ENCODE data around the gene ONECUT1. TPM values are rescaled to one million over a fixed set of nuclear protein-coding genes. Genes with fewer than 3 reads are reported as not detected.

The ONECUT1 gene
- total and polyA plus RNA-seq, 2 of the 8 experiments (the other 6 are each of a cell fraction or from before 2014, with no cell fraction given), result 0.65 to 6.4 TPM

DNA sequence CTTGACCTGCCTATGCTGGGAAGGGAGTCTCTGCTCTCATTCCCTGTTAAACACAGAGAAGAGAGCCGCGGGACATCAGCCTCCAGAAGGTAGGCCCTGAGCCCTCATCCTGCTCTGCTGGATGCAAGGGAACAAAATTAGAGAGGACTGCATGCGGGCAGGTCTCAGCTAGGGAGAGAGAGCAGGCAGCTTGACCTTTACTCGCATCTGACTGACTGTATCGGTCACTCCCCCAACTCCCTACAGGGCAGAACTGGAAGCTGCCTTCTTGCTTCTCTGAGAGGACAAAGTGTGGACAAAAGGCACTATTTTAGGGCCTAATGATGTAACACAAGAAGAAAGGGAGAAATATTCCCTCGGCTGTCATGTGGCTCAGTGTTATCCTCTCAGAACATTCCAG, 72.2 kb downstream of the ONECUT1 start (continued):
- TF ChIP-seq KDM5A (IDR thresholded peaks at IDR 0.05; ENCODE audit: low read length) (no peak), POLR2A (IDR thresholded peaks at IDR 0.05; ENCODE audit: control extremely low read depth in 1 of 2, low read depth in 2 of 2, low read length in 2 of 2) (no peak), RNF2 (IDR thresholded peaks at IDR 0.05; ENCODE audit: borderline replicate concordance, low read depth, low read length, missing control alignments, poor library complexity, severe bottlenecking) (no peak), CBX5 (IDR thresholded peaks at IDR 0.05; ENCODE audit: low read depth, low read length) (no peak), ASH2L (IDR thresholded peaks at IDR 0.05; ENCODE audit: low read length) (no peak), CHD2 (IDR thresholded peaks at IDR 0.05; ENCODE audit: low read length) (no peak), NRF1 (IDR thresholded peaks at IDR 0.05; ENCODE audit: low read depth, low read length) (no peak), SIX5 (IDR thresholded peaks at IDR 0.05; ENCODE audit: low read depth, low read length) (no peak), SRF (IDR thresholded peaks at IDR 0.05; ENCODE audit: low read depth, low read length) (no peak)
